Neutrophil (primary cell): Measurements from ENCODE around the gene AK4.

Experiments
- H3K27ac ChIP-seq: fragments of 200-600 bp; sonication (generic); 2 replicates; pipeline ENCODE4 v1.5.1; 2016; ENCODE audit warnings: mild to moderate bottlenecking, moderate library complexity
- H3K27me3 ChIP-seq: fragments of 200-600 bp; sonication (generic); 2 replicates; pipeline ENCODE4 v1.6.0; 2016; ENCODE audit warnings: mild to moderate bottlenecking
- H3K36me3 ChIP-seq: fragments of 200-600 bp; sonication (generic); 2 replicates; pipeline ENCODE4 v1.5.1; 2017
- H3K4me1 ChIP-seq, 2 experiments: fragments of 200-600 bp in 1 of 2; sonication (generic) in 1 of 2; 1 replicate in 1 of 2; 2 replicates in 1 of 2; pipeline versions ENCODE4 v1.5.1 to v1.6.1; 2013 to 2016; ENCODE audit warnings: low read depth in 1 of 2, low read length in 1 of 2, mild to moderate bottlenecking in 1 of 2, moderate library complexity in 1 of 2; ENCODE audit not compliant: control insufficient read depth in 1 of 2, insufficient read depth in 1 of 2
- H3K4me3 ChIP-seq, 2 experiments: fragments of 200-600 bp in 1 of 2; sonication (generic) in 1 of 2; 1 replicate in 1 of 2; 2 replicates in 1 of 2; pipeline ENCODE4 v1.5.1; 2013 to 2016; ENCODE audit warnings: low read depth in 1 of 2, low read length in 1 of 2, mild to moderate bottlenecking in 1 of 2, moderate library complexity in 1 of 2
- H3K9me3 ChIP-seq: fragments of 200-600 bp; sonication (generic); 2 replicates; pipeline ENCODE4 v1.5.1; 2016
- CTCF ChIP-seq: fragments of 200-600 bp; sonication (generic); IDR thresholded peaks from 2 replicates; pipeline ENCODE4 v1.5.1; 2016; ENCODE audit warnings: antibody characterized with exemption

AK4 gene

GRCh38 chr1:65208563-65208973 is 60.6 kb downstream of the AK4 start:
- H3K27me3 ChIP-seq: no peaks in the 10 kb centered on the region
- no peaks in the 10 kb centered on the region for H3K4me1 ChIP-seq
- no peaks in the 10 kb centered on the region for H3K36me3 ChIP-seq
- no peak overlapping the region for H3K4me3 ChIP-seq
- no peaks in the 10 kb centered on the region for H3K9me3 ChIP-seq
- H3K27ac ChIP-seq: no peak overlapping the region
- TF ChIP-seq CTCF: no peak

- TF ChIP-seq CTCF: no peak
- H3K27ac ChIP-seq: no peak overlapping the region
These were observed 61.2 kb downstream of the AK4 start for GRCh38 chr1:65209005-65209885.

GRCh38 chr1:65210325-65210724 is 62.3 kb downstream of the AK4 start:
- Histone ChIP-seq H3K4me3 (no peak overlapping the region), H3K27me3 (no peaks in the 10 kb centered on the region), H3K9me3 (no peaks in the 10 kb centered on the region), H3K27ac (no peak overlapping the region), H3K36me3 (no peaks in the 10 kb centered on the region), H3K4me1 (no peaks in the 10 kb centered on the region)
- TF ChIP-seq CTCF: no peak

More at GRCh38 chr1:65209005-65209885, 61.2 kb downstream of the AK4 start:
- Histone ChIP-seq H3K36me3 (no peaks in the 10 kb centered on the region), H3K27me3 (no peaks in the 10 kb centered on the region), H3K4me3 (no peak overlapping the region), H3K9me3 (no peaks in the 10 kb centered on the region), H3K4me1 (no peaks in the 10 kb centered on the region)

GRCh38 chr1:65211331-65211730 is 63.3 kb downstream of the AK4 start:
- Histone ChIP-seq H3K36me3 (no peaks in the 10 kb centered on the region), H3K27ac (no peak overlapping the region), H3K4me3 (no peak overlapping the region), H3K9me3 (no peaks in the 10 kb centered on the region), H3K27me3 (no peaks in the 10 kb centered on the region), H3K4me1 (no peaks in the 10 kb centered on the region)
- TF ChIP-seq CTCF: no peak

- no peaks in the 10 kb centered on the region for H3K36me3 ChIP-seq
- H3K4me1 ChIP-seq: no peaks in the 10 kb centered on the region
- no peak for TF ChIP-seq CTCF
- no peak overlapping the region for H3K4me3 ChIP-seq
- H3K27me3 ChIP-seq: no peaks in the 10 kb centered on the region
- H3K27ac ChIP-seq: no peak overlapping the region
- H3K9me3 ChIP-seq: no peaks in the 10 kb centered on the region
These were observed 65.4 kb downstream of the AK4 start for GRCh38 chr1:65213271-65214023.
